Lower leg skin (tissue), 3 donors: ENCODE results near the gene IL25.

Experiments used
- CTCF ChIP-seq, 3 donors: fragments of 450-650 bp; IDR thresholded peaks; one replicate each; pipeline ENCODE4 v1.5.1; 2016; ENCODE audit warnings: antibody characterized with exemption in 3 of 3, mild to moderate bottlenecking in 3 of 3, moderate library complexity in 2 of 3
- POLR2A ChIP-seq, 2 donors: fragments of 450-650 bp; IDR thresholded peaks; one replicate each; pipeline ENCODE4 v1.6.1; 2016 to 2017; ENCODE audit warnings: antibody characterized with exemption in 2 of 2, mild to moderate bottlenecking in 1 of 2, moderate library complexity in 1 of 2

- TF ChIP-seq CTCF (IDR thresholded peaks at IDR 0.05) (no peak), POLR2A (IDR thresholded peaks at IDR 0.05) (no peak)
Observed at GRCh38 chr14:23357261-23357660, 15.3 kb upstream of the IL25 start.
